Panc1 (cell line): ENCODE results near the gene SLC36A3.

Experiments used
- CTCF ChIP-seq: fragments of 450-650 bp; IDR thresholded peaks from 2 replicates; pipeline ENCODE4 v1.5.1; 2017; ENCODE audit warnings: mild to moderate bottlenecking
- POLR2AphosphoS5 ChIP-seq: IDR thresholded peaks from 2 replicates; pipeline ENCODE4 v1.6.1; 2012; ENCODE audit warnings: mild to moderate bottlenecking, low read depth, low read length, moderate library complexity

- no peak for TF ChIP-seq POLR2AphosphoS5
- TF ChIP-seq CTCF = no peak
Observed at GRCh38 chr5:151245680-151246219, 57.8 kb downstream of the SLC36A3 start.
